GM03348 (cell line): ENCODE measurements around the gene DNAH17.

Experiments used
- DNase-seq: peaks from one replicate; pipeline ENCODE4 v3.0.0; 2012; ENCODE audit warnings: low spot score

DNAH17 gene

DNA sequence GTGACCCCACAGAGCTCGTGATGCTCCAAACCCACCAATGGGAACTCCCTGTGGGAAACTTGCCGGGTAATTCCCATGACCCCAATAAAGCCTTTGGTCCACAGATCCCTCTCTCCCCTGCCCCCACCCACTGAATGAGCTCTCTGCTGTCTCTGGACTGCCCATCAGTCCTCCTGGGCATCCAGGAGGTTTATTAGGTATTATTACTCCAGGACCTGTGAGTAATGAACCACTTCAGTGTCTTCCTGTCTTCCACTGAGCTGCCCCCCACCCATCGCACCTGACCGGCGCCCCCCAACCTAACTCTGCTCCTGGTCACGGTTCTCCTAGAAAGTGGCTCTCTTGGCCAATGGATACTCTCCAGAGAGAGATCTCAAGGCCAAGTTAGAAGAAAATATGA, 28.7 kb upstream of the DNAH17 start:
- no peak for DNase-seq

DNA sequence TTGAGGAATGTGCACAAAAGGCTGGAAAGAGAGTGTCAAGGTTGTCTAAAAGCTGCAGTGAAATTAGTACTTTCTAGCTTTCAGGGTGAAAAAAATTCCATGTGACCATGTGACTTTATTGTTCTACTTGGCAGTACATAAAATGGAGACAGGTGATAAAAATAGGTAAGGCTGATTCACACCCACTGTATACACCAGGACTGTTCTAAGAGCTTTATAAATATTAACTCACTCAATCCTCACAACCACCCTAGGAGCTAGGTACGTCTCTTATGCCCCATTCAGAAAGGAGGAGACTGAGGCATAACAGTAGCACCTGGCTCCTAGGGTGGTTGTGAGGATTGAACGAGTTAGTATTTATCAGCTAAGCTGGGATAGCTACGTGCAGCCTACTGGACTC, 28.2 kb upstream of the DNAH17 start:
- no peak for DNase-seq

DNA sequence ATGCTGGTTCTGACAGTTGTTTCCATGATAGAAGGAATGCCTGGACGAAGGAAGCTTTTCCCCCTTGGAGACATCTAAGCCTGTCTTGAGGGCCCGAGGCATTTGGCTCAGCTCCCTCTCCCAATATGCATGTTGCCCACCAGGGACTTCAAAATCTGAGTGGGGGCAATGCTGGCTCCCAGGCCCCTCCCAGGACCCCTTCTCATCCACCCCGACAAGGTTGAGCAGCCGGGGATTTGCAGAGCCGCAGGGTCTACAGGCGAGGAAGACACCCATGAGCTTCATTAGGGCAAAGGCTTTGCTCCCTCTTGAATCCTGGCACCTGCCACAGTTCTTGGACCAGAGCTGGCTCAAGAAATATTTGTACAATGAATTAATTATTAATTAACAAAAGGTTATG, 25.1 kb upstream of the DNAH17 start:
- DNase-seq = no peak

DNA sequence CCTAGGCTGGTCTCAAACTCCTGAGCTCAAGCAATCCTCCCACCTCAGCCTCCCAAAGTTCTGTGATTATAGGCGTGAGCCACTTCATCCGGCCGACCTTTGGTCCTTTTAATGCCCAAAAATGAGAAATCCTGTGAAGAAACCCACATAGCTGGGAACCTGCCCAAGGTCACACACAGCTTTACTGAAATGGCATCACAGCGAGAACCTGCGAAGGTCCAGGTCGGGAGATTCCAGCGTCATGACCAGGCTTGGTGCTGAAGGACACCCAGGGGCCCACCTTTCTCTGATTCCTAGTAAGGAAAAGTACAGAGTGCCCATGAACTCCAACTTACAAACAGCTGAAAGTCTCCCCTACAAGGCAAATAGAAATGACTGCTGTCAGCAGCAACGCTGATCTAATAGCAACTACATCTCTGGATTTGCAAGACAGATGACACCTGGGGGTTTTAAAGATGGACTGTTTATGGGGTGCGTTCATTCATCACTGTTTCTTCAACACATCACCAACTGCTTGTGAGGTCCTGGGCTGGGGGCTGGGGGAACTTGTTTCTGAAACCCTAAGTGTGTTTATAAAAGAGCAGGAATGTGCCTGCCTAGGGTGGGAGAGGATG, 24.5 kb upstream of the DNAH17 start:
- no peak for DNase-seq

DNA sequence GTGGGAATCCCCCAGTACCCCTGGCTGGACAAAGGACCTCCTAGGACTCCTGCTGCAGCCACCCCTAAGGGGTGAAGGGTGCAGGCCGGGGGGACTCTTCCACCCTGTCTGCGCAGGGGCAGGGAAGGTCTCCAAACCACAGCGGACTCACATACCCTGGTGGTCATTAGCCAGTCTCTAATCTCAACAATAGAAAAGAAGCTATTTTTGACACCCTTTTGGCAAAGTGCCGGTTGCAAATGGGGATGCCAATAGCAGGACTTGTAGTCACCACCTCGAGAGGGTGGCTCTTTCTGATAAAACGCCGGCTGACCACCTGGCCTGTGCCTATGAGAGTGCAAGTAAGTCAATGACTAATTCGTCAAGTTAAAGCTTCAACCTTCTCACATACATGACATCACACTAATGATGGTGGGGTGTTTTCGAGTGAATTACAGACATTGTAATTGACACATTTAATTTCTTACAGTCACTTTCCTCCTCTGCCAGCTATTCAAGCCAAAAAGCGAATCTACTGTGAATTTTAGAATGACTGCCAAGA, 23.1 kb upstream of the DNAH17 start:
- peak; percentile 42 for DNase-seq

DNA sequence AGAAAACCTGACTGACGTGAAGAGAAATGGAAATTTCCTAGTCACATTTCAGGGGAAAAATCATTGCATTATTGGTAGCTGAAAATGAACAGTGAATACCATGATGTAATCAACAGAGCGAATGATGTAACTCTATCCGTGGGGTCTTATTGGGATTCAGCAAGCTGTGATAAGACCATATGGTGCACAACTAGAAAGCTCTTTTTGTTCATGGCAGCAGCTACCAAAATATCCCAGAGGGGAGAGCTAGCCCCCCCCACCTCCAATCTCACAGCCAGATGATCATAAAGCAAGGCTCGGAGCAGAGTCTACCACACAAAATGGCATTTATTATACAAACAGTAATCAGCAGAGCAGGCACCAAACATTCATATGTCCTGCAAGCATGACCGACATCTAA, 22.2 kb upstream of the DNAH17 start:
- no peak for DNase-seq

DNA sequence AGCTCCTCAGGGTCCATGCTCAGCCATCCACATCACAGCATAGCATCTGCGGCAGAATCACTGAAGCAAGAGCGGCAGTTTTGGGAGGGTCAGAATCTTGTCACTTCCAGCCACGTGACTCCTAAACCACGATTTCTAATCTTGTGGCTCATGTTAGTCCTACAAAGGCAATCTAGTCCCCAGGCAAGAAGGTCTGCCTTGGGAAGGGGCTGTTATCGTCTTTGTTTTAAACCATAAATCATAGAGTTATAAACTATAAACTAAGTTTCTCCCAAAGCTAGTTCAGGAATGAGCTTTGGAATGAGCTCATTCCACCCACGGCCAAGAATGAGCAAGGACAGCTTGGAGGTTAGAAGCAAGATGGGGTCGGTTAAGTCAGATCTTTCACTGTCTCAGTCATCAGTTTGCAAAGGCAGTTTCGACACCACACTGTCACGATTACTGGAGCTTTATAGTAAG, 20.8 kb upstream of the DNAH17 start:
- peak; percentile 60 for DNase-seq

DNA sequence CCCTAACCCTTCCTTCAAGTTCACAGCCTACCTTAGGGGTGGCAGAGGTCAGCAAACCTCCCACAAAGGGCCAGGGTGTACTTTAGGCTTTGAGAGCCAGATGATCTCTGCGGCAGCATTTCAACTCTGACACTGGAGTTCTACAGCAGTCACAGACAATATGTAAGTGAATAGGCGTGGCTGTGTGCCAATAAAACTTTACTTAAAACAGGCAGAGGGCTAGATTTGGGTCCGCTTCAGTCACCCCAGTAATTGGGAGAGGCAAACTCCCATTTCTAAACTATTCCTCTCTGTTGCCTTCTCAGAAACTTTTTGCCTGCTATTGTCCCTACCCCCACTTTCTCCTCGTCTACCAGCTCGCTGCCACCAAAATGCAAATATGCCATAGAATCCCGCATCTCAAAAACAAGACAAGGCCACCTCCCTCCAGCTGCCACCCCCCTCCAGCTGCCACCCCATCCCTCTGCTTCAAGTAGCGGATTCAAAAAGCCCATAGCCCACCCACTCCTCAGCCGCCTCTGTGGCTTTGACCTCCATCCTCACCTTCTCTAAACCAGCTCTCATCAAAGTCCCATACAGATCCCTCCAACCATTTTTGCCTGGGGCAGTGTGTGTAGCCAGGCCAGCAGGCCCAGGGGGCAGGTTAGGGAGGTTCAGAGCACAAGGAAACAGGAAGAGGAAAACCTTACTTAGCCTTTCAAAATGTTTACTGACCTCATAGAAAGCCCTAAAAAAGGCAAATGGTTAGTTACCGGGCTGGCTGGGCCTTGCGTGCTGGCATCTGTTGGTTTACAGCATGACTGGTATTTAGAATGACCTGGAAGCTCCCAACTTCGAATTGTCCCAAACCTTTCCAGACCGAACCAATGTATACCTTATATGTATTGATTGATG, 19.9 kb upstream of the DNAH17 start:
- DNase-seq = no peak

DNA sequence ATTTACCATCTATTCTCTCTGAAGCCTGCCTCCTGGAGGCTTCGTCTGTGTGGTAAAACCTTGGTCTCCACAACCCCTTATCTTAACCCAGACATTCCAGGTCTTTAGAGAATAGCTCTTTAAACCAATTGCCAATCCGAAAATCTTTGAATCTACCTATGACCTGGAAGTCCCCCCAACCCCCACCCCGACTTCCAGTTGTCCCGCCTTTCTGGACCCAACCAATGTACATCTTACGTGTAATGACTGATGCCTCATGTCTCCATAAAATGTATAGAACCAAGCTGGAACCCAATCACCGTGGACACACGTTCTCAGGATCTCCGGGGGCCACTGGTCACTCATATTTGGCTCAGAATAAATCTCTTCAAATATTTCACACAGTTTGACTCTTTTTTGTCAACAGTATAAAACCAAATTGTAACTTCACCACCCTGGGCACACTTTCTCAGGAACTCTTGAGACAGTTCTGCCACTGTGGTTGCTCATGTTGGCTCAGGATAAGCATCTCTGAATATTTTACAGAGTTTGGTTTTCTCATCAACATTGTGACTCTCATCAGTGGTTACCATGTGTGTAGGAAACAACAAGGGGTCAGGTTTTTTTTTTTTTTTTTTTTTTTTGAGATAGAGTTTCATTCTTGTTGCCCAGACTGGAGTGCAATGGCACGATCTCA, 18.1 kb upstream of the DNAH17 start:
- DNase-seq = no peak

DNA sequence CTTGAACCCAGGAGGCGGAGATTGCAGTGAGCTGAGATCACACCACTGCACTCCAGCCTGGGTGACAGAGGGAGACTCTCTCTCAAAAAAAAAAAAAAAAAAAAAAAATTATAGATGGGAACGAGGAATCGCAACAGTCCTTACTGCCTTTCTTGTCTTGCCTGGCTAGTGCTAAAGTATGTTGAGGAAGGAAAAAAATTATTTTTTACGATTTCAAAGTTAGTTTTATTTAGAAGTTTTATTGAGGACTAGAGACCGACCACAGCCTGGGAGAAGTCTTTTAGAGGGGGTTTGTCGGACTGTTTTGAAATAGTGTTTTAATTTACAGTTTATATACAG, 15.8 kb upstream of the DNAH17 start:
- no peak for DNase-seq

DNA sequence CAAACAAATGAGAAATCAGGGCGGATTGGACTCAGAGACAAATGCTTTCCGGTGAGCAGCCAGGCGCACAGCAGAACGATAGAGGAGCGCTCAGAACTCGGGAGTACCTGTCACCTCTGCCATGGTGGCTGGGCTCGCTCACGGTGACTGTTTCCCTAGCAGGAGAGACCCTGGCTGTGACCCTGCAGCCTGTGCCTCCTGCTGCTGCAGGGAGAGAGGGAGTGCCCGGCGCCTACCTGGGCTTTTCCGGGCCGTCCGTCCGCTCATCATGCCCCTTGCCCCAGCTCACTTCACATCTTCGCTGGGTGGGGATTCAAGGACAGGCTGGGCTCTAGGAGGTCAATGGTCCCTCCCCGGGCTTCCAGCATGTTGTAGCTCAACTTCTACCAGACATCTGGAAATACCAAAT, 14.1 kb upstream of the DNAH17 start:
- no peak for DNase-seq

DNA sequence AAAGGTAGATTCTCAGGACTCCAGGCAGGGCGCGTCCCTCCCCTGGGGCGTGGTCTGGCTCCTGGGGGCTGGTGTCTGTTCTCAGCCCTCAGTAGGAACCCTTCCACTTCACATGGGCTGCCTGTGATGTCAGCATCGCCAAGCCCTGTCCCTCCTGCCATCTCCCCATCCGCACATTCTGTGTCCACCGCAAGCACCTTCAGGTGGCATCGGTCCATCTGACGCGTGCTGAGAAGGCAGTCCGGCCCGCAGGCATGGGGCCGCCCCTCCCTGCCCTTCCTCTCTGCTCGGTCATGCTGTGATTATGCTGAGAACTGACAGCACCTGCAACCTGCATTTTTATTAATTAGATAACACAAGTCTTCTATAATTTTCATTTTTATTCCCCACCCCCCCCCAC, 12.7 kb upstream of the DNAH17 start:
- no peak for DNase-seq

DNA sequence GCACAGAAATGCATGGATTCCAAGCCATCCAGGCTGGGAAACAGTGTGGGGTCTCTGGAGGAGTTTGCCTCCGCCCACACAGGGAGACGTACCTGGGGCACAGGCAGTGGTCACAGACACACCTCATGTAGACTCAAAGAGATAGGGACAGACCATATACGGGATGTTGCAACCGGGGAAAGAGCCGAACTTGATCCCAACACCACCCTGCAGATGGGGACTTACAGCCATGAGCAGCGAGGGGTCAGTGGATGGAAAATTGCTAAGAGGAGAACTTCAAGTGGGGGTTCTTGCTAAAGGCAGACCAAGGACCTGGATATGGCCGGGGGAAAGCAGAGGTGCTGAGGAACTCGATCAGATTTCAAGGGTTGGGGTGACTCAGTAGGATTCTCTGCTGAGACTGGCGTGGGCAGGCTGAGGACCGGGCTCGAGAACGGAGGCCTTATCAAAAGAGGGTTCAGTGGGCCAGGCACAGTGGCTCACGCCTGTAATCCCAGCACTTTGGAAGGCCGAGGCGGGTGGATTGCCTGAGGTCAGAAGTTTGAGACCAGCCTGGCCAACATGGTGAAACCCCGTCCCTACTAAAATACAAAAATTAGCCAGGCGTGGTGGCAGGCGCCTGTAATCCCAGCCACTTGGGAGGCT, 12.0 kb upstream of the DNAH17 start:
- no peak for DNase-seq

DNA sequence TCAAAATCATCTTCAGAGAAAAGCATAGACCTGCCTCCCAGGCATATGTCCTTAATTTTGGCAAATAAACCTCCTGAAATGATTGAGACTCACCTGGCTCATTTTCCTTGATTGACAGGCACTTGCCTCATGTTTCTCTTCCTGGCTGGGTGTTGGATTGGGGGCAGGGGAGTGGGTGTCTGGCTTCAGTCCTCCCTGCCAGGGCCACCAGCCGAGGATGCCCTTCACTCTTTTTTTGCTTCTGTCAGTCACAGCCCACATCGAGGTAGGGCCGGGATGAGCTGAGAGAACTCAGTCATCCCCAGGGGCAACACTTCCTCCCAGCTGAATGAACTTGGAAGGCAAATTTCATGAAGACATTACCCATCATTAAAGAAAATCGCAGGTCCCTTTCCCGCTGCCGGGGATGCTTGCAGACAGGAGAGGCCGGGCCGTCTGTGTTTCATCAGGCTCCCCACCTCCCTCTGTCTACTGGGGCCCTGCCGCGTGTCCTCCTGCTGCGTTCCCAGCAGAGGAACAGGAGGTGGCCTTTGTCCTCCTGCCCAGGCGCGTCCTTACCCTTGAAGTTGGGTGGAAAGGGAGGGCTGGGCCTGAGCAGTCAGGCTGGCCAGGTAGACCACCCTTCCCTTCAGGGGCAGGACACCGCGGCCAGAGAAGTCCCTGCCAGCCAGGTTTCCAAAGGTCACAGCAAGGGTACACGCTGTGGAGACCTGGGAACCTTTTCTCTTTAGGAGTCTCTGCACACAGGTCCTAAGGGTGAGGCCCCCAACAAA, 11.2 kb upstream of the DNAH17 start:
- no peak for DNase-seq

DNA sequence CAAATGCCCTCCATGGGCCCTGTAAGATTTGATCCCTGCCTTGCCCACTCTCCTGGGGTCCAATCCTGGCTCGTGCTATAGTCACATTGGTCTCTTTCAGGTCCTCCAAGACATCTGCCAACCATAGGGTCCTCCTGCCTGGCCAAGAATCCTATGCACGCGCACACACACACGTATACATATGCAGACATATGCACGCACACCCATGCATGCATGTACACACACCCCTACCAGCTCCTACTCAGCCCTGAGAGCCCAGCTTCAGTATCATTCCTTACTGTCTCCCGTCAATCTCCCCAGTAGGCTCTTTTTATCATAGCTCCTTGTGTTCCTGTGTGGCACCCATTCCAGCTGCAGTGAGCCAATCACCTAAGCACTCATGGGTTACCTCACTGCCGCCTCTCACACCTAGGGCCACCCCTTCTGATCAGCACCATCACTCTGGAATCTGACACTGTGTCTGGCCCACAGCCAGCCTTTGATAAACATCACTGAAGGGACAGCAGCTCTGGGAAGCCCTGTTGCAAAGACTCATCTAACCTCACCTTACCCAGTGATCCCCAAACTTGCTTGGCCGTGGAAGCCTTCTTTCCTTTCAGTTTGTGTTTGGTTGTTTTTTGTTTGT, 7.9 kb upstream of the DNAH17 start:
- no peak for DNase-seq

DNA sequence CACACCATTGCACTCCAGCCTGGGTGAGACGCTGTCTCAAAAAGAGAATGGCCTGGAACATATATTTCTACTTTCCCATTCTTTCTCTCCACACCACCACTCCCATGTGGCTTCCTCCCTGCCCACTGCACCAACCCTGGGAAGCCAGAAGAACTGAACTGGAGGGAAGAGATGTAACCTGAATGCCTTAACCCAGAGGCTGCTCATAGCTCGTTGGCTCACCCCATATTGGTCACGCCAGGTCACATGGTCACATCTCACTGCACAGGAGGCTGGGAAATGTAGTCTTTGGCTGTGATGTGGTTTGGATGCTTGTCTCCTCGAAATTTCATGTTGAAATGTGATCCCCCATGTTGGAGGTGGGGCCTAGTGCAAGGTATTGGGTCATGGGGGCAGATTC, 5.9 kb upstream of the DNAH17 start:
- no peak for DNase-seq

DNA sequence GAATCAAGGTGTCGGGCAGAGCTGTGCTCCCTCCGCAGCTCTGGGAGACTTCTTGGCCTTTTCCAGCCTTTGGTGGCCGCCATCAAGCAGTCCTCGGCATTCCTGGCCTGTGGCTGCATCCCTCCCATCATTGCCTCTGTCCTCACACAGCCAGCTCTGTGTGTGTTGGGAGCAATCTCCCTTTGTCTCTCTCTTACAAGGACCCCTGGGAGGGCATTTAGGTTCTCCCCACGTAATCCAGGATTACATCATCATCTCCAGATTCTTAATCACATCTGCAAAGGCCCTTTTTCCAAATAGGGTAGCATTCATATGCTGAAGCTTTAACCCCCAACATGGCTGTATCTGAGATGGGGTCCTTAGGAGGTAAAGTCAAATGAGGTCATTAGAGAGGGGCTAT, 4.1 kb upstream of the DNAH17 start:
- no peak for DNase-seq

DNA sequence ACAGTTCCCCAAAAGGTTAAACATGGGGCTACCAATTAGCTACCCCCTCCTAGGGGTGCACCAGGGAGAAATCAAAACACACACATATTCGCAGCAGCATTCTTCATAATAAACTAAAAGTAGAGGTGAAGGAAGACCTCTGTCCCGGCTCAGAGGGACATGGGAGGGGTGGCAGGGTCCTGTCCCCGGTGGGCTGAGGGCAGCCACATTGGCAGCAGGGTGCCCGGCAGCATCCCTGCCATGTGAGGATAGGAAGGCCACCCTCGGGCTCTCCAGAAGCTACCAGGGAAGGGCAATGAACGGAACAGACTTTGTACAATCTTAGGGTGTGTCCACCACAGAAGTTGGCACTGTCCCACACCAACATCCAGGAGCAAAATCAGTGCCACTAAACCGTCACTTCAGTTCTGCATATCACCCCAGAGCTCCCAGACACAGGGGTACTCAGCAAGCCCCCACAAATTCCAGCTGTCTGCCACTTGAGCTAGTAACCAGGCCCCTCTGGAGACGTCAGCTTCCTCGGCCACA, 3.1 kb upstream of the DNAH17 start:
- no peak for DNase-seq

DNA sequence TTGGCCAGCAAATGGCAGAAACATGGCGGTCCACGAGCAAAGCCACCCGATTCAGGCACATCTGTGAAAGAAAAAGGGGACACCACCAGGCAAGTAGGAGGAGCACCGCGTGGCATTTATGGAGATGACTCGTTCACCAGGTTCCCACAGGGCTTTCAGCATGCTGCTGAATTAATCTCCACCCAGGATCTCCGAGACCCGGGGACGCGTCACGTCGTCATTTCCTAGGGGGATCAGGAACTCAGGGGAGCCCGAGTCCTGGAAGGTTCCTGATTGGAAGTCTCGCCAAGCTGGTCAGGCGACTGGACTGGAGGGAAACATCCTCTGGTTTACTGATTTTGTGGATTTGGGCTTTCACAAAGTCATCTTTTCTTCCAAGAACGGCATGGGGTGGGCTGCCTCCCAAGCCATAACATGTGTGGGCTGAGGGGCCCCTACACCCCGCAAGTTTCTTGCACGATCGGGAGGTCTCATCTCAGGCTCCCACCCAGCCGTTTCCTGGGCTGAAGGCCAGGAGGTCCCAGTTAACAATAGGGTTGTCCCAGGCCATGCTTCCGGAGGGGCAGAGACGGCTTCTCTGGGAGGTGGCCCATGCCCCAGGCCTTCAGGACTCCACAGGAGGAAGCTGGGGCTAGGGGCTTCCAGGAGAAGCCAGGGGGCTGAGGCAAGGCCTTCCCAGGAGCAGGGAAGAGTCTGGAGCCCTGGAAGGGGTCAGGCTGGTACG, 645 bp downstream of the DNAH17 start:
- DNase-seq = no peak

DNA sequence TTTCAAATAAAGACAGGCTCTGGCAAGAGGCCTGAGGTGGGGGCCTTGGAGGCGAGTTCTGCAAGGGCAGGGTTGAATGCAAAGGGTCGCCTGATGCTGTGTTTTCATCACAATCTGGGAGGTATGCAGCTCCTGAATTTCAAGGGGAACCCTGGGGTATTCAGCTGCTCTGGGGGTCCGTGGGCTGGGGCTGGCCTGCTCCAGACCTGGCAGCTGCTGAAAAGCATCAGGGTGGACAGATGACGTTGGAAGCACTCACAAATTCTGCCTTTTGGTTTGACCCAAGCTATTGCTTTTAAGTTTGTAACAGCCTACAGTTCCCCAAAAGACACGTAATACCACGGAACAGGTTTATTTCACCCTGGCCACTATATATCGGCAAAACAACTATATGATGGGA, 1.3 kb downstream of the DNAH17 start:
- DNase-seq = no peak
